HG03439 (cell line): ENCODE data around the gene PELI3.

Experiments used
- ATAC-seq: cut with Tn5 transposase; IDR thresholded peaks from one replicate; pipeline ENCODE4 v1.9.1; 2021; ENCODE audit warnings: mild to moderate bottlenecking, moderate library complexity; ENCODE audit not compliant: unreplicated experiment

The PELI3 gene

GRCh38 chr11:66473608-66474515 is 7.2 kb downstream of the PELI3 start:
- no peak for ATAC-seq

- ATAC-seq = no peak
Measured at GRCh38 chr11:66475349-66476172, 8.9 kb downstream of the PELI3 start.

DNA sequence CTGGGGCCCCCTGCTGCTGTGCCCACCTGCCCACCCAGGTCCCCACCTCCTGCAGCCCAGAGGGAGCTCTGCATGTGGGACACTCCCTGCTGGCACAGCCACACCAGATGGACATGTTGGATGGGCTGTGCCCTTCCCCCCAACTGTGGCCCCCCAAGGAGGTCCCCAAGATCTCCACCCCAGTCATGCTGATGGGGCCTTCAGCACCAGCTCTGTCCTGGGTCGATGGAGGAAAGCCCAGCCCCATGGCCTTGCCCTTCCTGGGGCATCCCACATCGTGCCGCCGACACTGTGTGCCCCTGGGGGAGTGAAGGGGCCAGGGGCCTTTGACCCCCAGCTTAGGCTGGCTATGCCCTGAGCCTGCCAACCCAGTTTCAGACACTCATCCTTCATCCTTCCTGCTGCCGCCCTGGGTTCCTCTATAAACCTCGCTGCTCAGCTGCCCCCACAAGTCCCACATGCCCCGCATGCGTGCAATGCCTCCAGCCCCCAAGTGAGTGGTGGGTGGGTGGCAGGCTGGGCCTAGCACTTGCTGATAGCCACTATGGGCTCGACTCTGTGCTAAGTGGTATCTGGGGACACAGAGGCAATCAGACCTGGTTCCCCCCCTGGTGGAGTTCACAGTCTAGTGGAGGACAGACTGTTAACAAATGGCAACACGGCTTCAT is 9.6 kb downstream of the PELI3 start:
- no peak for ATAC-seq

DNA sequence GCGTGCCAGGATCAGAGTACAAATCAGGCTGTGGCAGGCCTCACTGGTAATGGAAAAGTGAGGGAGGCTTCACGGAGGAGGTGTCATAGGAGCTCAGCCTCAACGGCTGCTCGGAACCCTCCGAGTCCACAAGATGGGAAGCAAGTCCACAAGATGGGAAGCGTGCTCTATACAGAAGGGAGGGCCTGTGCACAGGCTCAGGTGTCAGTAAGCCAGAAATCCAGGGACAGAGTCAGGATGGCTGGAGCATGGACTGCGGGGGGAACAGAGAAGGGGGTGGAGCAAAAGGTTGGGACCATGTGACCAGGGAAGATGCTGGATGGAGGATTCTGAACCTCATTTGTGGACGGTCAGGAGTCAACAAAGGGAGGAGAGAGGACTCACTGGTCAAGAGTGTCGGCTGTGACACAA is 10.1 kb downstream of the PELI3 start:
- no peak for ATAC-seq

DNA sequence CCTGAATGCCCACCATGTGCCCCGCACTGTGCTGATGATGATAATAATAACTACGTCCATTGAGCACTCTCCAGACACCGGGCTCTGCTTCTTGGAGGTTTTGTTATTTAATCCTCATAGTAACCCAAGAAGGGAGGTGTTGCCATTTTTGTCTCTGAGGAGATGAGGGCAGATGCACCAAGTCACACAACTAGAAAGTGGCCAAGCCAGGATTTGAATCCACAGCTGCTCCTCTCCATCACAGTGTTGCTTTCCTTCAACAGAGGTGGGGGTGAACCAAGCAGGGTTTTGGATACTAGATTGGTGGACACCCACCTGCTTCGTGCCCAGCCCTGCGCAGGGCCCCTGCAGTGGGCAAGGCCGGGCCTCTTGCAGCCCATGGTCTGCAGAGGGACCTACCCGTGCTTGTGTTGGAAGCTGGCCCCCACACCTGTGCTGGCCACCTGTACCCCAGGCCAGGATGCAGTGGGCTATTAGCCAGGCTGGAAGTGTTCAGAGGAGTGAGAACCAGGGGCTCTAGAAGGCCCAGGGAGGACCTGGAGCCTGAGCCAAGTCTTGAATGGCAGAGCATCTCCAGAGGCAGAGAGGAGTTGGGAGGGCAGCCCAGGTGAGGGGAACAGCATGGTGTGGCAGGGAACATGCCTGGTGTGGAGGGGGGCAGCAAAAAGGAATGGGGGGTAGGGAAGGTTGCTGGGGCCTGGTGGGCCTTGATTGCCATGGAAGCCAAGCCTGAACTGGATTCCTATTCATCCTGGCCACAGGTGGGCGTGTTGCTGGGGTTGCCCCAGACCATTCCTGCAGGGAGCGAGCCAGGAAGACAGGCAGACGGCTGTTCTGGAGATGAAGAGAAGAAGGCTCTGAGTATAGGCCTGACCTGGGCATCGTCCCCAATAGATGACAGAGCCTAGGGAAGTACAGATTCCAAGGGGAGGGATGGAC is 10.8 kb downstream of the PELI3 start:
- no peak for ATAC-seq

GRCh38 chr11:66478729-66479393 is 12.2 kb downstream of the PELI3 start:
- no peak for ATAC-seq

DNA sequence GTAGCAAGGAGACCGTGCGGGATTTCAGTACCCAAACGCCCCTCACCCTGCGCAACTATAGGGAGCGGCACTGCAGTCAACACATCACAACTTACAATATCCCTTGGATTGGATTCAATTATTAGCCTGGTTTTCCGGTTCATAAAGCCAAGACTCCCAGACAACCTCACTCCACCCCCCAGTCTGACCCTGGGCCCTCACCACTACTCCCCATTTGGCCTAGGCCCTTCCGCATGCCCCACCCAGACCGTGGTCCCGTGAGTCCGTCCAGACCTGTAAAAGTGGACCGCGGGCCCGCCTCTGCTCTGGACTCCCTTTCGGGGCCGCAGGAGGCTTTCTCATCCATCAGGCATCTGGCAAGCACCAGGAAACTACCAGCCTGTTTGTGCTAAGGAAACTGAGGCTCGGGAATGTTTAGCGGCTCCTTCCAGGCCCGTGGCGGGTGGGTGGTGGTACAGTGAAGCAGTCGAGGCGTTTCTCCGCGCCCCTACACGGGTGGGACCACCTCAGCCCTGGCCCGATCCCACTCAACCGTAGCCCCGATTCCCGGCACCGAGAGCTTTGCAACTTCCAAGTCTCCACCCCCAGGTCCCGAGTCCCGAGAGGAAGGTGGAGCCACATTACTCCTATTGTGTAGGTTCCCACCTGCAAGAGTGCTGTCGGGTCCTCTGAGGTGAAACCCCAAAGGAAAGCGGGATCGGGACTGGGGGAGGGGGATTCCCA is 12.8 kb downstream of the PELI3 start:
- ATAC-seq = no peak

DNA sequence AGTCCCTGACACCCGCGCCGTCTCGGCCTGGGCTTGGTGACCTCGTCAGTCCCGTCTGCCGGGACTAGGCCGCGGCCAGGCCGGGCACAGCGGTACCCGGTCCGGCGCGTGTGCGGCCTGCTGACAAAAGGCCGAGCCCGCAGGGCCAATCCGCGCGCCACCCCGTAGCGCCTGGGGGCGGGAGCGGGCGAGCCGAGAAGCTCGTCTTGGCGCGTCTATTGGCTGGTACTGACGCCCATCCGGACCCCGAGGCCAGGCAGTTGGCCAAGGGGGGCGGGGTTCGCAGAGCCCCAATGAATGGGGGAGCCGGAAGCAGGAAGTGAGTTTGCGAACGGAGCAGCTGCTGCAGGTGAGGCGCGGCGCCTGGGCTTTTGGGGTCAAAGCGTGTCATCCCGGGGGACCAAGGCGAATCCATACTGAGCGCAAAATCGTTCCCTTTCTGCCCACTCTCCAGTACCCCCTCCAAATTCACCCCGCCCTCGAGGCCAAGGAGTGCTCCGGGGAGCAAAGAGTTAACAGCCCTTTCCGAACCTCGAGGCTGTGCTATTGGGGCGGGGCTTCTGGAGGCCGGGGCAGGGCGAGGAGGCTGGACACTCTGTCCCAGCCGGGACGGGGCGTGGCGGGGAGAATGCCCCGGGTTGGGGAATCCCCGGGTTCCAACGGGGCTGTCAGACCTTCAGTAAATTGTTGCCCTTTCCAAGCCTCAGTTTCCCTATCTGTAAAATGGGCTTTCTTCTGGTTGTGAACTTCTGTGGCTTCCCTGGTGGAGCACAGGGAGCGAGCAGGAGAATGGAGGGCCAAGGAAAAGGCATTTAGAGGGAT is 13.6 kb downstream of the PELI3 start, which contains the start of gene DPP3:
TSS of gene DPP3 (plus strand) at position 318 of the 822 bp plus-strand sequence. CDS start 1,767 bp downstream, outside the sequence.
- ATAC-seq = peak; percentile 84

DNA sequence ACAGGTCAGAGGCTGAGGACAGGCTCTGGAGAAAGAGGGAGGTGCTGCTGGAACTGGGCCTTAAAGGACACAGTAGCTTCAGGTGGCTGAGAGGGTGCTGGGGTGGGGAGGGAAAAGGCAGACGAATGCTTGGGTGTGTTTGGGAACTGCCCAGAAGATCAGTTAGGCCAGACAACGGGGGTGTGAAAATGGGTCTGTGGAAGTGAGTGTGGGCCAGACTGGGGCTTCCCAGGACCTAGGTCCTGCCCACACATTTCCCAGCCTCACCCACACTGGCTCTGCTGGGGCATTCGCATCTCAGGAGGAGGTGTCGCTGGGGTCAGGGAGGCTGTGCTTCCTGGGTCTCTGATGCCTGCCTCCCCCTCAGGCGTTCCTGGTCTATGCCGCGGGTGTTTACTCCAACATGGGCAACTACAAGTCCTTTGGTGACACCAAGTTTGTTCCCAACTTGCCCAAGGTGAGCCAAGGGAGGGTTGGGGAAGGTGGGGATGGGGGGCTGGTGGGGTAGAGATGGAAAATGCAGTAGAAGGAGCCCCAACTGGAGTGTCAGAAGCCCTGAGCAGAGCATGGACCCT is 18.2 kb downstream of the PELI3 start:
- no peak for ATAC-seq

GRCh38 chr11:66488957-66489356 is 22.3 kb downstream of the PELI3 start:
- no peak for ATAC-seq

GRCh38 chr11:66489636-66490035 is 22.9 kb downstream of the PELI3 start:
- ATAC-seq = no peak

- ATAC-seq = no peak
Measured at GRCh38 chr11:66491315-66491935, 24.7 kb downstream of the PELI3 start.

- no peak for ATAC-seq
Measured at GRCh38 chr11:66492161-66492865, 25.6 kb downstream of the PELI3 start.

- no peak for ATAC-seq
Measured at GRCh38 chr11:66493130-66493529, 26.4 kb downstream of the PELI3 start.

GRCh38 chr11:66494458-66494857 is 27.8 kb downstream of the PELI3 start:
- ATAC-seq = no peak

GRCh38 chr11:66494935-66495334 is 28.2 kb downstream of the PELI3 start:
- no peak for ATAC-seq

- no peak for ATAC-seq
Measured at GRCh38 chr11:66495401-66495854, 28.7 kb downstream of the PELI3 start.
